ENCODE results near the gene PRR20E.
"Not testable (repeated sequence)": the region's sequence is repeated elsewhere in the genome, so short reads cannot be mapped to it uniquely, and the experiment has no call there.

GRCh38 chr13:57148106-57148505, 18.9 kb upstream of the PRR20E start:
- not testable (repeated sequence) for TF ChIP-seq CTCF (conservative IDR thresholded peaks at IDR 0.05; ENCODE audit: low read depth in 2 of 2); POLR2AphosphoS5 (IDR thresholded peaks at IDR 0.05; ENCODE audit: low read depth); JUNB (IDR thresholded peaks at IDR 0.05; ENCODE audit: unreplicated experiment)
